Fibroblast of lung (primary cell): ENCODE results near the gene KRTAP15-1. TPM values are rescaled to one million over a fixed set of nuclear protein-coding genes. Genes with fewer than 3 reads are reported as not detected.

ENCODE experiments used
- DNase-seq, 2 donors: peaks; one replicate each; pipeline versions ENCODE4 v3.0.0 to v3.0.0-alpha.2; 2010; ENCODE audit warnings: low read depth in 2 of 2
- H2AFZ ChIP-seq: 2 replicates; pipeline ENCODE4 v1.5.1; 2012; ENCODE audit warnings: low read length, control low read depth, inconsistent platforms
- H3K27ac ChIP-seq: 2 replicates; pipeline ENCODE4 v1.5.1; 2011; ENCODE audit warnings: low read length, control low read depth; ENCODE audit not compliant: insufficient read depth
- H3K27me3 ChIP-seq: 2 replicates; pipeline ENCODE4 v1.5.1; 2011; ENCODE audit warnings: mild to moderate bottlenecking, low read length; ENCODE audit not compliant: control insufficient read depth, insufficient read depth
- H3K36me3 ChIP-seq: 2 replicates; pipeline ENCODE4 v1.5.1; 2011; ENCODE audit warnings: low read length; ENCODE audit not compliant: control insufficient read depth, insufficient read depth
- H3K4me1 ChIP-seq: 2 replicates; pipeline ENCODE4 v1.5.1; 2011; ENCODE audit warnings: low read length; ENCODE audit not compliant: control insufficient read depth, insufficient read depth; ENCODE audit errors: extremely low read depth
- H3K4me2 ChIP-seq: 2 replicates; pipeline ENCODE4 v1.5.1; 2011; ENCODE audit warnings: low read length, control low read depth; ENCODE audit not compliant: insufficient read depth; ENCODE audit errors: extremely low read depth
- H3K4me3 ChIP-seq, 4 experiments: fragments of 200-600 bp in 1 of 4; sonication (generic) in 1 of 4; replicated peaks in 1 of 4; 2 replicates each; pipeline ENCODE4 v1.5.1; 2011 to 2016; ENCODE audit warnings: low read length in 4 of 4, low read depth in 3 of 4, mild to moderate bottlenecking in 3 of 4, control low read depth in 2 of 4, inconsistent platforms in 1 of 4, mixed read lengths in 1 of 4; ENCODE audit not compliant: insufficient read depth in 1 of 4; ENCODE audit errors: control extremely low read depth in 1 of 4
- H3K79me2 ChIP-seq: 2 replicates; pipeline ENCODE4 v1.5.1; 2012; ENCODE audit warnings: mild to moderate bottlenecking, low read length, inconsistent platforms; ENCODE audit not compliant: control insufficient read depth, insufficient read depth
- H3K9ac ChIP-seq: 2 replicates; pipeline ENCODE4 v1.5.1; 2011; ENCODE audit warnings: mild to moderate bottlenecking, low read length, control low read depth; ENCODE audit not compliant: insufficient read depth
- H3K9me3 ChIP-seq: 2 replicates; pipeline ENCODE4 v1.5.1; 2012; ENCODE audit warnings: low read depth, low read length; ENCODE audit not compliant: control insufficient read depth, insufficient read depth
- H4K20me1 ChIP-seq: 2 replicates; pipeline ENCODE4 v1.5.1; 2011; ENCODE audit warnings: low read length; ENCODE audit not compliant: control insufficient read depth, insufficient read depth; ENCODE audit errors: extremely low read depth
- CTCF ChIP-seq, 2 donors: IDR thresholded peaks in 1 of 2; conservative IDR thresholded peaks in 1 of 2; 1 replicate in 1 of 2; 2 replicates in 1 of 2; pipeline ENCODE4 v1.5.1; 2011 to 2012; ENCODE audit warnings: low read length in 2 of 2, control low read depth in 1 of 2, inconsistent platforms in 1 of 2, low read depth in 1 of 2, mild to moderate bottlenecking in 1 of 2
- EZH2 ChIP-seq: IDR thresholded peaks from 2 replicates; pipeline ENCODE4 v1.5.1; 2012; ENCODE audit warnings: low read length, control low read depth, mild to moderate bottlenecking; ENCODE audit errors: missing control alignments
- polyA plus RNA-seq, 2 donors: library from polyadenylated mRNA; depleted of rRNA in 1 of 2; stranded (reverse) in 1 of 2; unstranded in 1 of 2; fragments of >200 nt; gene quantifications; 2 replicates each; pipeline ENCODE4 v1.2.1, GENCODE V29; 2011 to 2012; ENCODE audit warnings: missing spikeins in 1 of 2
- total RNA-seq: library from RNA; depleted of rRNA; stranded (reverse); fragments of >200 nt; gene quantifications from 2 replicates; pipeline ENCODE4 v1.2.1, GENCODE V29; 2014

KRTAP15-1 gene
- total and polyA plus RNA-seq, 2 donors (not counting 1 experiment from before 2014, with no cell fraction given), result not detected

GRCh38 chr21:30480145-30480544 is 40.1 kb downstream of the KRTAP15-1 start, which contains the start of gene KRTAP19-1:
TSS of gene KRTAP19-1 (minus strand) at chr21:30480367. CDS start at chr21:30480317, 50 bp downstream.
- DNase-seq, result no peak
- Histone ChIP-seq H4K20me1 (no peaks in the 10 kb centered on the region), H3K4me3 (no peak within 1 kb of the TSS), H3K4me2 (no peak within 1 kb of the TSS), H3K36me3 (no peaks in the 10 kb centered on the region), H2AFZ (no peak within 1 kb of the TSS), H3K79me2 (no peaks in the 10 kb centered on the region), H3K9ac (no peak within 1 kb of the TSS), H3K4me1 (no peaks in the 10 kb centered on the region), H3K27ac (no peak within 1 kb of the TSS), H3K9me3 (no peaks in the 10 kb centered on the region), H3K27me3 (no peaks in the 10 kb centered on the region)
- TF ChIP-seq EZH2, result no peak
- TF ChIP-seq CTCF (conservative IDR thresholded peaks at IDR 0.05 in 1 of 2, IDR thresholded peaks at IDR 0.05 in 1 of 2; ENCODE audit: low read depth in 1 of 2, low read length in 2 of 2), result no peak

- DNase-seq, result no peak
- H3K27me3 ChIP-seq, result no peaks in the 10 kb centered on the region
- no peaks in the 10 kb centered on the region for H4K20me1 ChIP-seq
- H3K9ac ChIP-seq, result no peak overlapping the region
- H2AFZ ChIP-seq, result no peak overlapping the region
- H3K27ac ChIP-seq, result no peak overlapping the region
- no peaks in the 10 kb centered on the region for H3K79me2 ChIP-seq
- H3K4me1 ChIP-seq, result no peaks in the 10 kb centered on the region
- no peak overlapping the region for H3K4me3 ChIP-seq
- H3K36me3 ChIP-seq, result no peaks in the 10 kb centered on the region
- TF ChIP-seq CTCF (conservative IDR thresholded peaks at IDR 0.05 in 1 of 2, IDR thresholded peaks at IDR 0.05 in 1 of 2; ENCODE audit: low read depth in 1 of 2, low read length in 2 of 2), result no peak
- no peak for TF ChIP-seq EZH2
- no peaks in the 10 kb centered on the region for H3K9me3 ChIP-seq
- no peak overlapping the region for H3K4me2 ChIP-seq
These were observed 42.1 kb downstream of the KRTAP15-1 start for GRCh38 chr21:30482130-30482529.

GRCh38 chr21:30486180-30486579 is 46.1 kb downstream of the KRTAP15-1 start:
- Histone ChIP-seq H2AFZ (no peak overlapping the region), H3K27ac (no peak overlapping the region), H3K27me3 (no peaks in the 10 kb centered on the region), H3K9me3 (no peaks in the 10 kb centered on the region), H3K79me2 (no peaks in the 10 kb centered on the region), H3K36me3 (no peaks in the 10 kb centered on the region), H3K4me1 (no peaks in the 10 kb centered on the region), H3K9ac (no peak overlapping the region), H4K20me1 (no peaks in the 10 kb centered on the region), H3K4me3 (no peak overlapping the region), H3K4me2 (no peak overlapping the region)
- DNase-seq, result no peak
- TF ChIP-seq EZH2 (no peak), CTCF (conservative IDR thresholded peaks at IDR 0.05 in 1 of 2, IDR thresholded peaks at IDR 0.05 in 1 of 2; ENCODE audit: low read depth in 1 of 2, low read length in 2 of 2) (no peak)
